Aorta (tissue), 5 donors: ENCODE measurements around the gene RALGDS. TPM values are rescaled to one million over a fixed set of nuclear protein-coding genes. Genes with fewer than 3 reads are reported as not detected.

ENCODE experiments used
- ATAC-seq: fragments of 200-7000 bp; cut with Tn5 transposase; one replicate; pipeline ENCODE4 v1.9.1; 2022; ENCODE audit warnings: moderate library complexity; ENCODE audit not compliant: low FRiP score
- DNase-seq, 2 donors: peaks; one replicate each; pipeline ENCODE4 v3.0.0-alpha.2; 2020
- H3K27ac ChIP-seq, 2 donors: one replicate each; pipeline ENCODE4 v1.5.1; 2013; ENCODE audit warnings: low read length in 2 of 2, mild to moderate bottlenecking in 2 of 2, moderate library complexity in 2 of 2, control low read depth in 1 of 2, inconsistent platforms in 1 of 2, low read depth in 1 of 2
- H3K27me3 ChIP-seq, 2 donors: one replicate each; pipeline ENCODE4 v1.6.1; 2013; ENCODE audit warnings: control low read depth in 1 of 2, low read length in 1 of 2, mild to moderate bottlenecking in 1 of 2, moderate library complexity in 1 of 2; ENCODE audit not compliant: insufficient read depth in 2 of 2, control insufficient read depth in 1 of 2
- H3K36me3 ChIP-seq, 2 donors: one replicate each; pipeline ENCODE4 v1.6.1; 2013; ENCODE audit warnings: control low read depth in 1 of 2, low read length in 1 of 2, mild to moderate bottlenecking in 1 of 2; ENCODE audit not compliant: insufficient read depth in 2 of 2, control insufficient read depth in 1 of 2
- H3K4me1 ChIP-seq, 2 donors: one replicate each; pipeline ENCODE4 v1.6.1; 2013; ENCODE audit warnings: low read length in 2 of 2, control low read depth in 1 of 2, mild to moderate bottlenecking in 1 of 2, moderate library complexity in 1 of 2; ENCODE audit not compliant: insufficient read depth in 2 of 2, control insufficient read depth in 1 of 2
- H3K4me3 ChIP-seq, 2 donors: one replicate each; pipeline ENCODE4 v1.5.1; 2013; ENCODE audit warnings: low read length in 2 of 2, control low read depth in 1 of 2, mild to moderate bottlenecking in 1 of 2
- H3K9me3 ChIP-seq: one replicate; pipeline ENCODE4 v1.6.1; 2013; ENCODE audit warnings: mild to moderate bottlenecking, low read length; ENCODE audit not compliant: control insufficient read depth
- WGBS, 2 donors: extraction: QIAGEN DNeasy Blood & Tissue Kit; methylation state at CpG; one replicate each; pipeline ENCODE4 v1.1.7; 2013; 5-methylcytosine and 5-hydroxymethylcytosine counted together
- intact Hi-C, 2 donors: fragments of 100-400 bp; cut with DNase I; formaldehyde crosslinking; loops; one replicate each; pipeline versions ENCODE4 v1.14.2 to v1.15.0; 2022
- polyA plus RNA-seq, 2 donors: library from polyadenylated mRNA; stranded (reverse); fragments of 200-250 nt; gene quantifications; one replicate each; pipeline ENCODE4 v1.2.3, GENCODE V29; 2013
- total RNA-seq, 2 donors: library from RNA; stranded (reverse); fragmentation: NEBNext Ultra II Directional; extraction: Animal tissue kit (Norgen Biotek cat#: 25700); gene quantifications; one replicate each; pipeline ENCODE4 v1.2.1, GENCODE V29; 2021
- donor health status: healthy with polysubstance abuse.
- donor health status: Bipolar disorder and iron deficiency.
- donor health status: DM: no; HTN: no; CAD: no.
- donor health status: DM: no; HTN: no; CAD: no.
- donor health status: DM: yes; HTN: yes; CAD: no.

RALGDS gene
- total and polyA plus RNA-seq, 4 donors: 19.4 to 61.2 (median 26.4) TPM

GRCh38 chr9:133119846-133120500 lies 1.1 kb downstream of the RALGDS start:
- Histone ChIP-seq H3K9me3 (no peaks in the 10 kb centered on the region), H3K36me3 (no peaks in the 10 kb centered on the region), H3K27ac (no peak overlapping the region), H3K4me1 (no peaks in the 10 kb centered on the region), H3K27me3 (no peaks in the 10 kb centered on the region), H3K4me3 (peak overlapping the region in 1 of 2 donors; percentile 52)
- intact Hi-C loops: loop anchor here in 1 of 2 donors (2.0 kb wide), 1 partner anchor 29 kb away; no protein-coding TSS in a partner anchor
- no peak for ATAC-seq
- no peak for DNase-seq
- 38 to 42% methylated on average over 18 to 21 of the region's 21 CpGs for WGBS, 2 donors

- Histone ChIP-seq H3K4me3 (no peak overlapping the region), H3K4me1 (no peaks in the 10 kb centered on the region), H3K27me3 (no peaks in the 10 kb centered on the region), H3K9me3 (no peaks in the 10 kb centered on the region), H3K36me3 (no peaks in the 10 kb centered on the region), H3K27ac (no peak overlapping the region)
- DNase-seq (no peak), ATAC-seq (peak; percentile 4)
- WGBS, 2 donors: 78 to 82% methylated on average over 21 of the region's 21 CpGs
- intact Hi-C loops: no loop called here
Measured at GRCh38 chr9:133119103-133119845, 1.8 kb downstream of the RALGDS start.

- H3K4me1 ChIP-seq: no peaks in the 10 kb centered on the region
- H3K27me3 ChIP-seq: no peaks in the 10 kb centered on the region
- H3K9me3 ChIP-seq: no peaks in the 10 kb centered on the region
- no peak overlapping the region for H3K4me3 ChIP-seq
- no peak overlapping the region for H3K27ac ChIP-seq
- DNase-seq: peak in 1 of 2 donors; percentile 36
- H3K36me3 ChIP-seq: no peaks in the 10 kb centered on the region
- ATAC-seq: no peak
- intact Hi-C loops: no loop called here
- WGBS, 2 donors: 91 to 92% methylated on average over 3 of the region's 3 CpGs
Measured at GRCh38 chr9:133118568-133118967, 2.5 kb downstream of the RALGDS start.

GRCh38 chr9:133118179-133118520 lies 2.9 kb downstream of the RALGDS start:
- Histone ChIP-seq H3K9me3 (no peaks in the 10 kb centered on the region), H3K4me1 (no peaks in the 10 kb centered on the region), H3K4me3 (no peak overlapping the region), H3K27ac (no peak overlapping the region), H3K27me3 (no peaks in the 10 kb centered on the region), H3K36me3 (no peaks in the 10 kb centered on the region)
- DNase-seq (peak in 1 of 2 donors; percentile 26), ATAC-seq (no peak)
- 94 to 100% methylated on average over 3 of the region's 3 CpGs for WGBS, 2 donors
- intact Hi-C loops: no loop called here

- WGBS, 2 donors: 69 to 73% methylated on average over 18 of the region's 18 CpGs
- Histone ChIP-seq H3K27me3 (no peaks in the 10 kb centered on the region), H3K27ac (no peak overlapping the region), H3K36me3 (no peaks in the 10 kb centered on the region), H3K4me1 (no peaks in the 10 kb centered on the region), H3K9me3 (no peaks in the 10 kb centered on the region), H3K4me3 (no peak overlapping the region)
- no peak for ATAC-seq
- DNase-seq: peak; percentile 78 to 85
- intact Hi-C loops: no loop called here
Measured at GRCh38 chr9:133117271-133118178, 3.5 kb downstream of the RALGDS start.

- DNase-seq: peak; percentile 50 to 67
- Histone ChIP-seq H3K4me1 (no peaks in the 10 kb centered on the region), H3K27me3 (no peaks in the 10 kb centered on the region), H3K36me3 (no peaks in the 10 kb centered on the region), H3K4me3 (no peak overlapping the region), H3K9me3 (no peaks in the 10 kb centered on the region), H3K27ac (no peak overlapping the region)
- 91 to 93% methylated on average over 20 of the region's 20 CpGs for WGBS, 2 donors
- no peak for ATAC-seq
- intact Hi-C loops: no loop called here
Measured at GRCh38 chr9:133116346-133117231, 4.5 kb downstream of the RALGDS start.

- DNase-seq: peak; percentile 51 to 62
- Histone ChIP-seq H3K4me1 (no peaks in the 10 kb centered on the region), H3K27me3 (no peaks in the 10 kb centered on the region), H3K4me3 (no peak overlapping the region), H3K9me3 (no peaks in the 10 kb centered on the region), H3K36me3 (no peaks in the 10 kb centered on the region), H3K27ac (no peak overlapping the region)
- intact Hi-C loops: no loop called here
- 93 to 95% methylated on average over 32 of the region's 32 CpGs for WGBS, 2 donors
- no peak for ATAC-seq
Measured at GRCh38 chr9:133115604-133116345, 5.3 kb downstream of the RALGDS start.
